Measurements from ENCODE around the gene SLC25A53. TPM values are rescaled to one million over a fixed set of nuclear protein-coding genes. Genes with fewer than 3 reads are reported as not detected.

Gene SLC25A53
- total RNA-seq, 2 experiments from 2014 or later: 5.2 to 5.8 TPM

- Mint-ChIP-seq H3K4me1 (peaks cover 4% of the 10 kb centered on the region), H3K4me3 (no peak overlapping the region), H3K27me3 (no peaks in the 10 kb centered on the region), H3K36me3 (peaks cover 2% of the 10 kb centered on the region), H3K9me3 (no peaks in the 10 kb centered on the region), H3K27ac (no peak overlapping the region)
- no peak for DNase-seq
These were observed 5.8 kb downstream of the SLC25A53 start for GRCh38 chrX:104151037-104151436.

GRCh38 chrX:104141087-104141760, 15.6 kb downstream of the SLC25A53 start:
- Mint-ChIP-seq H3K27me3 (no peaks in the 10 kb centered on the region), H3K4me1 (peaks cover 9% of the 10 kb centered on the region), H3K27ac (no peak overlapping the region)

GRCh38 chrX:104137496-104137895, 19.3 kb downstream of the SLC25A53 start:
- Mint-ChIP-seq H3K36me3 (no peaks in the 10 kb centered on the region), H3K4me3 (no peak overlapping the region), H3K4me1 (peaks cover 29% of the 10 kb centered on the region), H3K27me3 (no peaks in the 10 kb centered on the region), H3K9me3 (no peaks in the 10 kb centered on the region), H3K27ac (no peak overlapping the region)
- DNase-seq: no peak

More at GRCh38 chrX:104141087-104141760, 15.6 kb downstream of the SLC25A53 start:
- peaks cover 7% of the 10 kb centered on the region for H3K36me3 Mint-ChIP-seq
- no peak overlapping the region for H3K4me3 Mint-ChIP-seq
- no peaks in the 10 kb centered on the region for H3K9me3 Mint-ChIP-seq
- DNase-seq: no peak

- no peaks in the 10 kb centered on the region for H3K27me3 Mint-ChIP-seq
- H3K4me1 Mint-ChIP-seq: peaks cover 27% of the 10 kb centered on the region
- H3K9me3 Mint-ChIP-seq: no peaks in the 10 kb centered on the region
- no peak overlapping the region for H3K27ac Mint-ChIP-seq
- H3K36me3 Mint-ChIP-seq: no peaks in the 10 kb centered on the region
- H3K4me3 Mint-ChIP-seq: no peak overlapping the region
- peak; percentile 35 for DNase-seq
These were observed 20.4 kb downstream of the SLC25A53 start for GRCh38 chrX:104136241-104137019.

GRCh38 chrX:104135677-104136076, 21.1 kb downstream of the SLC25A53 start:
- no peak for DNase-seq
- H3K4me1 Mint-ChIP-seq: peaks cover 27% of the 10 kb centered on the region
- H3K9me3 Mint-ChIP-seq: no peaks in the 10 kb centered on the region
- no peak overlapping the region for H3K4me3 Mint-ChIP-seq
- no peaks in the 10 kb centered on the region for H3K27me3 Mint-ChIP-seq
- no peaks in the 10 kb centered on the region for H3K36me3 Mint-ChIP-seq
- peak overlapping the region; percentile 72 for H3K27ac Mint-ChIP-seq

GRCh38 chrX:104134583-104135261, 22.1 kb downstream of the SLC25A53 start:
- H3K4me3 Mint-ChIP-seq: no peak overlapping the region
- no peaks in the 10 kb centered on the region for H3K36me3 Mint-ChIP-seq
- no peaks in the 10 kb centered on the region for H3K9me3 Mint-ChIP-seq
- H3K27me3 Mint-ChIP-seq: no peaks in the 10 kb centered on the region
- H3K4me1 Mint-ChIP-seq: peaks cover 30% of the 10 kb centered on the region
- peak overlapping the region; percentile 72 for H3K27ac Mint-ChIP-seq
- DNase-seq: no peak

- no peak for DNase-seq
- Mint-ChIP-seq H3K36me3 (peaks cover 3% of the 10 kb centered on the region), H3K27me3 (no peaks in the 10 kb centered on the region), H3K9me3 (no peaks in the 10 kb centered on the region), H3K4me3 (no peak overlapping the region), H3K27ac (no peak overlapping the region), H3K4me1 (peaks cover 33% of the 10 kb centered on the region)
These were observed 26.0 kb downstream of the SLC25A53 start for GRCh38 chrX:104130808-104131207.

GRCh38 chrX:104126856-104127255, 30.0 kb downstream of the SLC25A53 start:
- no peaks in the 10 kb centered on the region for H3K9me3 Mint-ChIP-seq
- DNase-seq: no peak
- H3K27ac Mint-ChIP-seq: no peak overlapping the region
- peaks cover 29% of the 10 kb centered on the region for H3K4me1 Mint-ChIP-seq
- H3K36me3 Mint-ChIP-seq: peaks cover 8% of the 10 kb centered on the region
- no peaks in the 10 kb centered on the region for H3K27me3 Mint-ChIP-seq
- H3K4me3 Mint-ChIP-seq: no peak overlapping the region

- peaks cover 5% of the 10 kb centered on the region for H3K36me3 Mint-ChIP-seq
- H3K4me3 Mint-ChIP-seq: peak overlapping the region; percentile 48
- DNase-seq: no peak
- H3K9me3 Mint-ChIP-seq: no peaks in the 10 kb centered on the region
- no peaks in the 10 kb centered on the region for H3K27me3 Mint-ChIP-seq
- peak overlapping the region; percentile 81 for H3K27ac Mint-ChIP-seq
- peaks cover 46% of the 10 kb centered on the region for H3K4me1 Mint-ChIP-seq
These were observed 34.0 kb downstream of the SLC25A53 start for GRCh38 chrX:104122829-104123228.

GRCh38 chrX:104118765-104119164, 38.0 kb downstream of the SLC25A53 start:
- H3K27ac Mint-ChIP-seq: no peak overlapping the region

GRCh38 chrX:104117759-104118158, 39.0 kb downstream of the SLC25A53 start:
- H3K4me3 Mint-ChIP-seq: peak overlapping the region; percentile 57
- H3K9me3 Mint-ChIP-seq: no peaks in the 10 kb centered on the region
- no peaks in the 10 kb centered on the region for H3K27me3 Mint-ChIP-seq
- peak overlapping the region; percentile 84 for H3K27ac Mint-ChIP-seq
- DNase-seq: no peak
- H3K4me1 Mint-ChIP-seq: peaks cover 51% of the 10 kb centered on the region
- H3K36me3 Mint-ChIP-seq: peaks cover 2% of the 10 kb centered on the region

More at GRCh38 chrX:104118765-104119164, 38.0 kb downstream of the SLC25A53 start:
- peaks cover 59% of the 10 kb centered on the region for H3K4me1 Mint-ChIP-seq
- DNase-seq: no peak
- no peaks in the 10 kb centered on the region for H3K27me3 Mint-ChIP-seq
- H3K9me3 Mint-ChIP-seq: no peaks in the 10 kb centered on the region
- no peaks in the 10 kb centered on the region for H3K36me3 Mint-ChIP-seq
- H3K4me3 Mint-ChIP-seq: no peak overlapping the region

- Mint-ChIP-seq H3K9me3 (no peaks in the 10 kb centered on the region), H3K4me1 (peaks cover 47% of the 10 kb centered on the region), H3K27ac (peak overlapping the region; percentile 90)
These were observed 43.4 kb downstream of the SLC25A53 start for GRCh38 chrX:104113222-104113965.

GRCh38 chrX:104112326-104112951, 44.4 kb downstream of the SLC25A53 start, which contains the start of gene ZCCHC18:
ZCCHC18 (plus strand) TSS chrX:104112523; CDS start chrX:104114112, 1,589 bp downstream.
- Mint-ChIP-seq H3K27ac (peak within 1 kb of the TSS; percentile 90), H3K9me3 (no peaks in the 10 kb centered on the region), H3K4me1 (peaks cover 38% of the 10 kb centered on the region), H3K4me3 (peak within 1 kb of the TSS; percentile 90), H3K27me3 (no peaks in the 10 kb centered on the region), H3K36me3 (peaks cover 10% of the 10 kb centered on the region)
- DNase-seq: peak; percentile 69

More at GRCh38 chrX:104113222-104113965, 43.4 kb downstream of the SLC25A53 start:
- Mint-ChIP-seq H3K27me3 (no peaks in the 10 kb centered on the region), H3K36me3 (peaks cover 9% of the 10 kb centered on the region), H3K4me3 (peak overlapping the region; percentile 90)
- DNase-seq: peak; percentile 55

Measured in activated naive CD8-positive, alpha-beta T cell treated with anti-CD3 and anti-CD28 coated beads for 36 hours (primary cell).